Effector CD8-positive, alpha-beta T cell (primary cell): ENCODE measurements around the gene ANO8.

ENCODE experiments used
- DNase-seq: peaks from one replicate; lab custom pipeline; 2025; lab: John Stamatoyannopoulos, UW

ANO8 gene

DNA sequence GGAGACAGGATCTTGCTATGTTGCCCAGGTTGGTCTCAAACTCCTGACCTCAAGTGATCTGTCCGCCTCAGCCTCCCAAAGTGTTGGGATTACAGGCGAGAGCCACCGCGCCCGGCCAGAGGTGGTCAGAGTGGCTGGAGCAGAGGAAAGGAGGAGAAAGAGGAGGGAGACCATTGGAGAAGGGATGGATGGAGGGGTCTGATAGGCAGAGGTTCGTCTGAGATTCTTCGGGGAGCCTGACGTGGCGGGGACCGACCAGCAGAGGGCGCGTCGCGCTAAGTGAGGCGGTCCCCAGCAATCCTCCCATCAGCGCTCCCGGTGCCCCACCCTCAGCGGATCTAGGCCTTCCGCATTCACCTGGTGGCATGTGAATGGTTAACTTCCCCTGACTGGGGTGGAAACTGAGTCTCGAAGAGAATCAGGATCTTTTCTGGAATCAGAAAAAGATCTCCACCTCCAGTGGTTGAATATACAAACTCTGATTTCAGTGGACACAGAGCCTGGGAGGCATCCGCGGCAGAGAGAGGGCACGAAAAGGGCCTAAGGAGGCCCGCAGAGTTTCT lies 11.5 kb upstream of the ANO8 start:
- peak; percentile 75 for DNase-seq

DNA sequence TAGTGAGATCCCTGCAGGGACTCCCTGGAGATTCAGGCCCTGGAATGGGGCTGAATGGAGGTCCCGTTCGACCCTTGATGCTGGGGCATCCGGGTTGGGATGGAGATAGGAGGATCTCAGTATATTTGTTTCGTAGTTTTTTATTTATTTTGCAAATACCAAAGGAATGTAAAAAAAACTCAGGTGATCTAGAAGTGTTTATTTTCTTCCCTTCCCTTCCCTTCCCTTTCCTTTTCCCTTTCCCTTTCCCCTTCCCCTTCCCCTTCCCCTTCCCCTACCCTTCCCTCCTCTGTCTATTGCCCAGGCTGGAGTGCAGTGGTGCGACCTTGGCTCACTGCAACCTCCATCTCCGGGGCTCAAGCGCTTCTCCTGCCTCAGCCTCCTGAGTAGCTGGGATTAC lies 7.2 kb upstream of the ANO8 start:
- no peak for DNase-seq

DNA sequence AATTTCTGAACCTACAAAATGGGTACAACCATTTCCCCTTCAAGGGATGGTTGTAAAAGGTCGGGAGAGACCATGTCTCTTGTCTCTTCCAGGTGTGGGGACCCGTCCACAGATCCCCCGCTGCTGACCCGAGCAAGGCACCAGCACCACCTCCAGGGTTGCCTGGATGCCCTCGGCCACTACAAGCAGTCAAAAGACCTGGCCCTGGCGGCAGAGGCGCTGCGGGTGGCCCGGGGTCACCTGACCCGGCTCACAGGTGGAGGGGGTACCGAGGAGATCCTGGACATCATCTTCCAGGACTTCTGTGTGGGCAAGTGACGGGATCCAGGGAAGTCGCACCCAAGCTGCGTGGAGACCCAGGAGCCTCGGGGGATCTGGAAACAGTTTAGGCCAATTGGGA lies 6.7 kb upstream of the ANO8 start:
- no peak for DNase-seq

DNA sequence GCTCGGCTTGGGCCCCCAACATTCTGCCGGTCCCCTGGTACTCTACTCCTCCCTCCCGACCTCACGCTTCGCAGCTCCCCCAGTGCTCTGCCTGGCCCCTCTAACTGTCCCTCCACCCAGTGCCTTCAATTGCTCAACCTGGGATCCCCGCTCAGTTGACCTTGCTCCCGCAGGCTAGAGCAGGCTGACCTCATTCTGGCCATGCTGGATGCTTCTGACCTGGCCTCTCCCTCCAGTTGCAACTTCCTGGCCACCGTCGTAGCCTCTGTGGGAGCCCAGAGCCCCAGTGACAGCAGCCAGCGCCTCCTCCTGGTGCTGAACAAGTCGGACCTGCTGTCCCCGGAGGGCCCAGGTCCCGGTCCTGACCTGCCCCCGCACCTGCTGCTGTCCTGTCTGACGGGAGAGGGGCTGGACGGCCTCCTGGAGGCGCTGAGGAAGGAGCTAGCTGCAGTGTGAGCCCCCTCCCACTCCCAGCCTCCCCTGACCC lies 6.3 kb upstream of the ANO8 start:
- DNase-seq, result no peak

DNA sequence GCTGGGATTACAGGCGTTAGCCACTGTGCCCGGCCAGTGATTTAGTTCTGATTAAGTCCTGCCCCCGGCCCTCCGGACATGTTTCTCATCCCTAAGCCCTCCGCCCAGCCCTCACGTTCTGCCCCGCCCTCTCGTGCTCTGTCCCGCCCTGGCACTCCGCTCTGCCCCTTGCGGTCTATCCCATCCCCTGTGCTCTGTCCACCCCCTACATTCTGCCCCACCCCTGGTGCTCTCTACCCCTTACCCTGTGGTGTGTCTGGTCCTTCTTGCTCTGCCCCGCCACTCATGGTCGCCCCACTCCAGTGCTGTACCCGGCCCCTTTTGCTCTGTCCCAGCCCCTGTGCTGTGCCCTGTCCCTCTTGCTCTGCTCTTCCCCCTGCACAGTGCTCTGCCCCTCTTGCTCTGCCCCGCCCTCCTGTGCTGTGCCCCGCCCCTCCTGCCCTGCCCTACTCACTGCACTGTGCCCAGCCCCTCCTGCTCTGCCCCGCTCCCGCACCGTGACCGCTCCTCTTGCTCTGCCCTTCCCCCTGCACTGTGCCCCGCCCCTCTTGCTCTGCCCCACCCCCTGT lies 5.7 kb upstream of the ANO8 start:
- DNase-seq, result no peak

DNA sequence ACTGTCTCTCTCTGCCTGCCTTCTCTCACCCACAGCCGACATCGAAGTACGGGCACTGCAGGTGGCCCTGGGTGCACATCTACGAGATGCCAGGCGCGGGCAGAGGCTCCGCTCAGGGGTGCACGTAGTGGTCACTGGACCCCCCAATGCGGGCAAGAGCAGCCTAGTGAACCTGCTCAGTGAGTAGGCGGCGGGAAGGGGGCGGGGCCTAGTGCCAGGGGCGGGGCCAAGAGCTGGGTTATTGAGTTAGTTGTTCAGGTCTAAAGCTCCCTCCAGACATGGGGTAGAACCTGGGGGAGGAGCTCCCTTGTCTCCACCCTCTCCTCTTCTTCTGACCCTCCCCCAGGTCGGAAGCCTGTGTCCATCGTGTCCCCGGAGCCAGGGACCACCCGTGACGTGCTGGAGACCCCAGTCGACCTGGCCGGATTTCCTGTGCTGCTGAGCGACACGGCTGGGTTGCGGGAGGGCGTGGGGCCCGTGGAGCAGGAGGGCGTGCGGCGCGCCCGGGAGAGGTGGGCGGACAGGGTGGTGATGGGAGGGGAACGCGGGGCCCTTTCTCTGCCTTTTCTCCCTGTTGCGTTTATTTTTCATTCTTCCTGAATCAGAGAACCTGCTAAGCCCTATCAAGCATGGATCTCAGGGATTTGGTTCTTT lies 4.6 kb upstream of the ANO8 start:
- DNase-seq, result peak; percentile 16

DNA sequence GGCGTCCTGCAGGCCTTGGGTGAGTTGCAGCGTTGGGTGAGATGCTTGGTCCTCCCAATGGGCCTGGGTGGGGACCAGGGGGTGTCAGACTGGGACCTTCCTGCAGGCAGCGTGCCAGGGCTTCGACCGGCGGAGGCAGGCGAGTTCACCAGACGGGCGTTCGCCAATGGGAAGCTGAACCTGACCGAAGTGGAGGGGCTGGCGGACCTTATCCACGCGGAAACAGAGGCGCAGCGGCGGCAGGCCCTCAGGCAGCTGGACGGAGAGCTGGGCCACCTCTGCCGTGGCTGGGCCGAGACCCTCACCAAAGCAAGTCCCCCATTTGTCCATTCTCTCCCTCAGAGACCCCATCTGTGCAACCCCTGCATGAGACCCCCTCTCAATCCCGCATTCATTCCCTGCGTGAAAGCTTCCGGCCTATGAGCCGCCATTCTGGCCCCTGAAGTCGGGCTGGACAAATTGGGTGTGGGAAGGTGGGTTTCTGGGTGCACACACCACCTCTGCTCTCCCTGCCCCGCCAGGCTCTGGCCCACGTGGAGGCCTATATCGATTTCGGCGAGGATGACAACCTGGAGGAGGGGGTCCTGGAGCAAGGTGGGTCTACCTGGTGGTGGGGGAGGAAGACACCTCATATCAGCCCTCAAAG lies 3.9 kb upstream of the ANO8 start:
- DNase-seq, result no peak

DNA sequence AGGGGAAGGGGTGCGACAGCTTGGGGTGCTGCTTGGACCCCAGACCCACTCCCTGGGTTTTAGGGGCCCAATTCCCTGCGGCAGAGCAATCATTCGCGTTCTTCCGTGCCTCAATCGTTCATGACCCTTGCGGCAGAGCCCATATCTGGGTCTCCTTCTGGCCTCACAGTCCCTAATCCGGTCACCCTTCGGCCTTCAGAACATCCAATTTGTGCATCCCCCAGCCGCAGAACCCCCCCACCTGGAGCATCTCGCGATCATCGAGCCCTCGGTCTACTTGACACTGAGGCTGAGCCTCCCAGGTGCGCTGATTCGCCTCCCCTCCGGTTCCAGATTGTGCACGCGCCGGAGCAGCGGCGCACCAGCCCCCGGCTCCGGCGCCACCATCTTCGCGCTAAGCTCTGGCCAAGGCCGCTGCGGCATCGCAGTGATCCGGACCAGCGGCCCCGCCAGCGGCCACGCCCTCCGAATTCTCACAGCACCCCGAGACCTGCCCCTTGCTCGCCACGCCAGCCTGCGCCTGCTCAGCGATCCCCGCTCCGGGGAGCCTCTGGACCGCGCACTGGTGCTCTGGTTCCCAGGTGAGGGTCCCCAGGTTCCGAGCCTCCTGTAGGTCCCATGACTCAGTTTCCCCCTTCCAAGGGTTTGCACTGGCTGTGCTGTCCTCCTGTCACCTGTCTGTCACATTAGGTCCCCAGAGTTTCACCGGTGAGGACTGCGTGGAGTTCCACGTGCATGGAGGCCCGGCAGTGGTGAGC lies 3.2 kb upstream of the ANO8 start:
- no peak for DNase-seq

DNA sequence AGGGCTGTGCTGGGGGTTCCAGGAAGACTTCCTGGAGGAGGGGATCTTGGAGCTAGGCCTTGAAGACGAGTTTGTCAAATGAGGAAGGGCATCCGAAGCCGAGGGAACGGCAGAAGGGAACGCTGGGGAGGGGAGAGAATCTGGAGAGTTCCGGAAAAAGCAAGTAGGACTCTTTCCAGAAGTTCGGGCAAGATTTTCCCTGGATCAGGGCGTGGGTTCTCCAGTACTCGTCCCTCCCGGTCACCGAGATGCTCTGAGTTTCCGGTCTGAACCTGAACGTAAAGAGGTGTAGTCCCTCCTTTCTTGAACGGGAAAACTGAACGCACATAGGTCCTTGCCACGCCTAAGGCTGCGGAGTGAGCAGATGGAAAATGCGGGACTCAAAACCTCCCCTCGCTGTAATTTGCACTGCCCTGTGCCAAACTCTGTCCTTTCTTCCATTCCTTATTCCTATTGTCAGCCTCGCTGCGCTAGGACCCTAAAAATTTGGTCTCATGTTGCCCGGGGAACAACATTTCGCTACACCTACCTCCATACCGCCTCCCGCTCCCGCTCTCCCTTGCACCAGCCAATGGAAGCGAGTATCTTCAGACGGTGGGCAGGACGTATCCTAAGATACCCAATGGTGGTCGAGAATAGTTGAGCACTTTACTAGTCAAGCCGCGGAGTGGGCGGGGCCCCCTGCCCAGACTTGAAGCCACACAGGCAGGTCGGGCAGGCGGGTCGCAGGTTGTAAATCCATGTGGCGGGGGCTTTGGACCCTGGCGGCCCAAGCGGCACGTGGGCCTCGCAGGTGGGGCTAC lies 2.4 kb upstream of the ANO8 start, which contains the start of gene GTPBP3:
Gene GTPBP3 (plus strand): TSS at position 682 of the 803 bp plus-strand sequence. CDS start 59 bp downstream, at position 741.
- DNase-seq, result peak; percentile 94

DNA sequence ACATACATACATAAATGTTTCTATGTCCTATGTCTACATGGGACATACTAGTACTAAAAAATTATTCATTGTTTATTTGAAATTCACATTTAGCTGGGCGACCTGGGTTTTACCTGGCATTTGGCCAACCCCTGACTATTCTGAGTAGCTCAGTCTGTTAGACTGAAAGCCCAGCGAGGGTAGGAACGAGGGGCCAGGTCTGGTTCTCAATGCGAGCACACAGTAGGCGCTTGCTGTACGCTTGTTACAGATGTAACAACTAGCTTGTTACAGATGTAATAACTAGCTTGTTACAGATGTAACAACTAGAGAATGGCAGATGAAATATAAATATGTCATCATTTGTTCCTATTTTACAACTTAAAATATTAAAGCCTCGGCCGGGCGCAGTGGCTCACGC lies 920 bp upstream of the ANO8 start:
- DNase-seq, result no peak

DNA sequence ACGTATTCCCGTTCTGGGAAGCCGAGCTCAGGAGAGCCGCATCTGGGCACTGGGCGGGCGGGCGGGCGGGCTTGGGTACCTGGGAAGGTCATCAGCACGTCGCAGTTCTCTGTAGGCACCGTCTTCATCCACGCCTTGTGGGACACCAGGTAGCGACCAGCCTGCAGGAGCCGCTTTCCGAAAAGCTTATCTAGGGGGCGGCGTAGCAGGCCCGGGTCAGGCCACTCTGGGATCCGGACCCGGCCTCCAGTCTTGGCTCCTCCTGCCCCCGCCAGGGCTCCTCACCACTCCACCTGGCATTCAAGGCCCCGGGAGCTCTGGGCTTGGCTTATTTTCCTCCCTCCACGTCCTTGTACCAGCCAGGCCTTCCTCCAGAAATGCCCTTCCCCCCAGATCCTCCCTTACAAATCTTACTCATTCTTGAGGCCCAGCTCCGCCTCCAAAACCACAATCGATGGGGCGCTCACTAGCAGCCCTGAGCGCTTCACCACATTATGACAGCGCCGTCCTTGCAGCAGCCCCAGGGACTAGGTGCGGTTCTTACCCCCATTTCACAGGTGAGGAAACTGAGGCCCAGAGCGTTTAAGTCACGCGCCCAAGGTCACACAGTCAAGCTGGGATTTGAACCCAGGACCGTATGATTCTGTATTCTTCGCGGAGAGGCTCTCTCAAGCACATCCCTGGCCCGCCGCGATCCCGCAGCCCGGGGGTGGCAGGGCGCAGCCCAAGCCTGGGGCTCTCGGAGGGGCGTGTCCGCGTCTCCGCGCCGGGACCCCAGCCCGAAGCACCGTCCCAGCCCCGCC lies 843 bp downstream of the ANO8 start:
- DNase-seq, result peak; percentile 14

DNA sequence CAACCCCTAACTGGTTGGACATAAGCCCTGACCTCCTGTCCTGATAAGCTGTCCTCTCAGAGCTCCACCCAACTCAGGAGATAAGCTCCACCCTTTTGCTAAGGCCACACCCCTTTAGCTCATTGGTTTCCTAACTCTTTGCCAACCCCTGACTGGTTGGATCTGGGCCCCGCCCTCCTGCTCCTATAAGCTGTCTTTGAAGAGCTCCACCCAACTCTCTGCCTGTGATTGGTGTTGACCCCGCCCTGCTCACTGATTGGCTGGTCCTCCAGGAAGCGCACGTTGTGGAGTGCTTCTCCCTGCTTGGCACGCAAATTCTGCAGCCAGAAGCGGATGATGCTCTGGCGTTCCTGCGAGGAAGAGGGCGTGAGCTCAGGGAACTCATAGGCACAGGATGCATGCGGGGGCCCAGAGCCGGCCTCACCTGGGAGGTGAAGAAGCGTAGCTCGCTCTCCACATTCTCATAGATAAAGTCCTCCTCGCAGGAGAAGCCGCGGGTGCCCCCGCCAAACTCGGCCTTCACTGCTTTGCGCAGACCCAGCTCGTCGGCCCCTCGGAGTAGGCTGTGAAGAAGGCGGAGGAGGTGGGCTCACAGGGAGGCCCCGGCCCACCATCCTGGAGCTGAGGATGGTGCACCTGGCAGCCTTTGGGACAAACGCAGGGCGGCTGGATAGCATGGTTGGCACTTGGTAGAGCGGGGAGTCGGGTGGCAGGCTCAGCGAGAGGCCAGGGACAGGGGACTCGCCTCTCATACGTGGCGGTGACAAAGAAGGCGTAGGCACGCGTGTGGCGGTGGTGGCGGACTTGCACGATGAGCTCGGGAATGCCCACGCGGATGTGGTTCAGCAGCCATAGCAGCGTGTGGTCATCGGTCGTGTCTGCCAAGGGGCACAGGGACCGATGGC lies 1.7 kb downstream of the ANO8 start:
- DNase-seq, result no peak

DNA sequence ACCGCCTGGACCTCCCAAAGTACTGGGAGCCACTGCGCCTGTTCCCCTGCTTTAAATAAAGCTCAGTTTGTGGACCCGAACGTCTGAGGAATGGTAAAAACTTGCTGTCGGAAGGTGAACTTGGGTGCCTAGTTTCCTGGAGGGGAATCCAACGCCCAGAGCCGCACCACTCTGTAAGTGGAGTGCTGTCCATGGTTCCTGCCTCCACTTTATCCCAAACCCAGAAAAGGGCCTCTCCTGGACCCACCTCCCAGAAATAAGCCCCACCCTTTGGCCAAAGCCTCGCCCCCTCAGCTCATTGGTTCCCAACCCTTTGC lies 2.3 kb downstream of the ANO8 start:
- DNase-seq, result no peak

DNA sequence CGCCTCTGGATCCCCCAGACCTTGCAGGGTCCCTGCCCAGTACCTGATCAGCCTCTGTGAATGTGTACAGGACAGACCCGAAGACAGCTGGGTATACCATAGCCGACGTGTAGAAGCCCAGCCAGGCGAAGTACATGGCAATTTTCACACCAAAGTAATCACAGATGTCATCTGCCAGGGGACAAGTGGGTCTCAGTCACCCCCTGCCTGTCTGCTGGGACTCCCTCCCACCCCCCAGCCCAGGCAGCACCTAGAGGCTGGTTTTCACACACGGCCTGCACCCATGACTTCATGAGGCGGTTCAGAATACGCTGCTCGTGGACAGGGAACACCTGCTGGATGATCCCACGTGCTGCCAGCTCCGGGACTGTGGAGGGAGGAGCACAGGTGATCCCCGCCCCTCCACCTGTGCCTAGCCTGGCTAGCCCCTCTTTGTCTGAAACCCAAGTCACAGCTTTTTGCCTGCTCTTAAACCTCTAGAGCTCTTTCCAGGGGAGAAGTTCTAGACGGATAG lies 3.6 kb downstream of the ANO8 start:
- DNase-seq, result no peak

DNA sequence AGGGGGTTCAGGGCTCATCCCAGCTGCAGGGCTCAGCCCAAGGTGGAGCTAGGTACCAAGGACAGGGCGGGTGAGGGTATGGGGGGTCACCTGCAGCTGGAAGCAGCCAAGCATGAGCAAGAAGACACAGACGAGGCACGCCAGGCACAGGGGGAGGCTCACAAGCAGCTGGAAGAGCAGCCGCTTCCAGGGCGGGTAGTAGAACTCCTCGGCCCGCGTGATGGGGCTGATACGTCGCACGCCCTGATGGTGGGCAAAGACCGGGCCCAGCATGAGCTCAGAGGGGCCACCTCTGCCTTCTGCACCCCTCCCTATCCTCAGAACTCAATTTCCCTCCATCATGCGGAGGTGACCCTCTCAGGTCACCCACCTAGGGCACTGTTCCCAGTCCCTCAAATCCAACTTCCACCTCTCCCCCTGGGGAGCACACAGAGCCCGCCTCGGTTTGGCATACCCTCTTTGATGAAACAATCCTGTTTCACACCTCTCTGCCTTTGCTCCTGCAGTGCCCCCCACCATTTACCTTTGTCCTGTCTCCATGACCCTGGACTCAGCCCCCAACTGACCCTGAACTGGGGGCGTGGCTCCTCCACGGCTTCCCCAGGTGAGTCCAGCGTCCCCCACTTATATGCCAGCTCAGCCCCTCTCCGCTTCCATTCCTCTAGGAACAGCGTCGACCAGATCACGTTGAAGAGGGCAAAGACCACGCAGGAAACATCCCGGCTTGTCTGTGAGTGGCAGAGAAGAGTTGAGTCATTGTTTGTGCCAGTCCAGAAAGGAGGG lies 4.2 kb downstream of the ANO8 start:
- DNase-seq, result no peak

DNA sequence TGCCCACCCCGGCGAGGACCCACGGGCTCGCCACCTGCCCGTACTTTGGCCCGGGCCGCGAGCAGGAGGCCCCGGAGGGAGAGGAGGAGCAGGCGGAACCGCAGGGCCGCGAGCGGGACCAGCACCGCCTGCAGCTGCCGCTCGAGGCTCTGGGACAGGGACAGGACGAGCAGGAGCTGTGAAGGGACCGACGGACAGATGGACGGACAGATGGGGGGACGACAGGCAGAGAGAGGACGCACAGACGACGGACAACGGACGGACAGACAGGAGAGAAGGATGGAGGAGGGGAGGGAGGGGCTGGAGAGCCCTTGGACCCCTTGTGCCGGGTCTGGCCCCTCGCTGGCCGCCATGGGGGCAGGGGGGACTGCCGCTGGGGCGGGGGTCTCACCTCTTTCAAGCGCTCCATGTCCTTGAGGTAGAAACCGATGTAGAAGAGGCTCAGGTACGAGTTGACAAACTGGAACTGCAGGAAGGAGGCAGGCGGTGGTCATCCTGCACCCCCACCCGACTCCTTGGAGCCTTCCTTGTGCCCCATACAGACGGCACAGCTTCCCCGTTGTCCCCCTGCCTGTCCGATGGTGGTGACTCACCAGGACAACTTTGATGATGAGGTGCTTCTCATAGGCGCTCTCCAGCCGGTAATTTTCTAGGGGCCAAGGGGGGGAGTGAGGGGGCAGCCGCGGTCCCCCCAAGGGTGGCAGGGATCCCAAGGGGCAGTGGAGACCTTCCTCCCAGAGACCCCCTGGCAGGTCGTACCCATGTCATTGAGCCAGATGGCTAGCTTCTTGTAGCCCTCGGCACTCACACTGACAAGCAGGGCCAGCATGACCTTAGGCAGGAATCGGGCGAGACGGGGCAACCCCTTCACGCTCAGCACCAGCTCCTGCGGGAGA lies 5.0 kb downstream of the ANO8 start:
- DNase-seq, result no peak

DNA sequence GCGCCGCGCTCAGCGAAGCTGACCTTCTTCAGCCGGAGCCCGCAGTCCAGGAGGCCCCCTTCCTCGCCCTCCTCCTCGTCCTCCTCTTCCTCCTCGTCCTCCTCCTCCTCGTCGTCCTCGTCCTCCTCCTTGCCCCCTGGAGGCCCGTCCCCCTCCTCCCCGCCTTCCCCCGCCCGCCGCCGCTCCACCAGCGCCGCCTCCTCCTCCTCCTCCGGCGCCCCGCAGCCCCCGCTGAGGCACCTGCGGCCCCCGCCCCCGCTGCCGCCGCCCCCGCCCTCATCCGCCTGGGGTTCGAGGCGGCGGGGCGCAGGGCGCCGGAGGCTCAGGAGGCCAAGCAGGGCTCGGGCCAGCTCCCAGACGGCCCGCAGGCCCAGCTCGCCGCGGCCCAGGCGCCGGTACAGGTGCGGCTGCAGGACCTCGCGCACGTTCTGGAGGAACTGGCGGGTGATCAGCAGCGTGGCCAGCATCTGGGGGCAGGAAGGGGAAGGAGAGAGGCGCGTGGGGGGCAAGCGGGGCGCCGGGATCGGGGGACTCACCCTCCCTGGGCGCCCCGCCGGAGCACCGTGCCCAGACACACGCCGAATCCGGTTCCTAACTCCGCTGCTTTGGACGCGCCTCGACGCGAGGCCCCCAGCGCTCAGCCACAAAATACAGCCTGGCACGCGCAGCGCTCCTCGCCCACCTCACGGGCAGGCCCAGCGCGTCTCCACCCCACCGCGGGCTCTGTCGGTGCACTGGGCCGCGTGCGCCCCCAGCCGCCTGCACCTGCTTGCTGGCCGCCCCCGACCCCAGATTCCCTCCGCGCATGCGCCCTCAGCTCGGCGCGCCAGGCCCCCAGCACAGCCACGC lies 5.9 kb downstream of the ANO8 start:
- peak; percentile 17 for DNase-seq
